HepG2 (cell line): Measurements from ENCODE around the gene SKA2. TPM values are rescaled to one million over a fixed set of nuclear protein-coding genes. Genes with fewer than 3 reads are reported as not detected.

Experiments used
- ATAC-seq: fragments of 200-7000 bp; cut with Tn5 transposase; 3 replicates; pipeline ENCODE4 v1.9.1; 2020; ENCODE audit warnings: mild to moderate bottlenecking, moderate library complexity
- BruUV-seq: library from RNA; stranded (reverse); fragments of 400-500 nt; replicated peaks from 2 replicates; lab custom pipeline; 2021; lab: Mats Ljungman, UMichigan
- CTCF ChIA-PET: fragments of 300-600 bp; formaldehyde crosslinking; extraction: SDS; loops from one replicate; lab custom pipeline; 2021; ENCODE audit warnings: low total read pairs, inconsistent platforms, low intra/inter-chr PET ratio; lab: Yijun Ruan, JAX
- POLR2A ChIA-PET: fragments of 350-600 bp; sonication (Branson Sonifier 250); formaldehyde crosslinking; loops from one replicate; lab custom pipeline; 2020; ENCODE audit warnings: antibody characterized with exemption, inconsistent platforms; lab: Yijun Ruan, JAX
- DNase-seq: peaks from one replicate; pipeline ENCODE4 v3.0.0-alpha.2; 2015; ENCODE audit warnings: low spot score
- FAIRE-seq: peaks from 3 replicates; lab custom pipeline; 2011; peaks lifted over from hg19 to GRCh38; lab: Jason Lieb, UNC
- H2AFZ ChIP-seq: one replicate; pipeline ENCODE4 v1.6.1; 2011; ENCODE audit warnings: low read length, inconsistent platforms
- H3K27ac ChIP-seq: fragments of 300-600 bp; 3 replicates; pipeline ENCODE4 v1.8.0; 2011; ENCODE audit warnings: mixed run types, mild to moderate bottlenecking, mixed read lengths, low read length, inconsistent platforms; ENCODE audit not compliant: insufficient read depth; ENCODE audit errors: extremely low read length
- H3K27me3 ChIP-seq, 2 experiments: fragments of 200-600 bp in 1 of 2; 2 replicates in 1 of 2; 3 replicates in 1 of 2; pipeline versions ENCODE4 v1.6.0 to v1.8.0; 2011; ENCODE audit warnings: low read length in 2 of 2, mild to moderate bottlenecking in 2 of 2, moderate library complexity in 2 of 2, inconsistent platforms in 1 of 2; ENCODE audit not compliant: insufficient read depth in 2 of 2, control insufficient read depth in 1 of 2
- H3K36me3 ChIP-seq, 2 experiments: fragments of 200-600 bp in 1 of 2; replicated peaks in 1 of 2; 2 replicates in 1 of 2; 3 replicates in 1 of 2; pipeline versions ENCODE4 v1.5.1 to v1.8.0; 2011; ENCODE audit warnings: low read length in 2 of 2, inconsistent platforms in 1 of 2; ENCODE audit not compliant: insufficient read depth in 2 of 2, control insufficient read depth in 1 of 2
- H3K4me1 ChIP-seq: 2 replicates; pipeline ENCODE4 v1.5.1; 2012; ENCODE audit warnings: low read length, inconsistent platforms; ENCODE audit not compliant: insufficient read depth
- H3K4me2 ChIP-seq: 2 replicates; pipeline ENCODE4 v1.6.0; 2011; ENCODE audit warnings: low read depth, low read length, inconsistent platforms
- H3K4me3 ChIP-seq, 3 experiments: fragments of 200-600 bp in 1 of 3; sonication (generic), shearing (Covaris generic) in 1 of 3; replicated peaks in 1 of 3; 2 replicates each; pipeline ENCODE4 v1.5.1; 2011 to 2016; ENCODE audit warnings: low read length in 3 of 3, inconsistent platforms in 2 of 3, low read depth in 2 of 3, mild to moderate bottlenecking in 2 of 3, control low read depth in 1 of 3, mixed read lengths in 1 of 3; ENCODE audit not compliant: insufficient read depth in 1 of 3
- H3K79me2 ChIP-seq: one replicate; pipeline ENCODE4 v1.6.1; 2011; ENCODE audit warnings: low read length, inconsistent platforms; ENCODE audit not compliant: insufficient read depth
- H3K9ac ChIP-seq: 2 replicates; pipeline ENCODE4 v1.6.0; 2011; ENCODE audit warnings: mild to moderate bottlenecking, low read depth, low read length, inconsistent platforms; ENCODE audit not compliant: insufficient read depth
- H3K9me3 ChIP-seq: 2 replicates; pipeline ENCODE4 v1.5.1; 2012; ENCODE audit warnings: mild to moderate bottlenecking, low read length
- H4K20me1 ChIP-seq: 2 replicates; pipeline ENCODE4 v1.6.0; 2011; ENCODE audit warnings: inconsistent platforms, mild to moderate bottlenecking, low read length, moderate library complexity; ENCODE audit not compliant: insufficient read depth
- ATF7 ChIP-seq, 2 experiments: fragments of 450-650 bp in 1 of 2; sonication (generic) in 1 of 2; formaldehyde crosslinking in 1 of 2; IDR thresholded peaks; 2 replicates each; pipeline versions ENCODE4 v1.4.0 to v1.6.1; 2016 to 2020; ENCODE audit warnings: antibody characterized with exemption in 1 of 2, mild to moderate bottlenecking in 1 of 2, missing genetic modification reagents in 1 of 2
- CSRNP2 ChIP-seq: sonication (generic); formaldehyde crosslinking; conservative IDR thresholded peaks from 2 replicates; pipeline ENCODE4 v1.8.0; 2022; ENCODE audit warnings: low read depth, missing genetic modification reagents
- E2F2 ChIP-seq: sonication (generic); formaldehyde crosslinking; IDR thresholded peaks from 2 replicates; pipeline ENCODE4 v1.4.0; 2020; ENCODE audit warnings: missing genetic modification reagents, borderline replicate concordance
- ELF1 ChIP-seq: sonication (generic); formaldehyde crosslinking; IDR thresholded peaks from 2 replicates; pipeline ENCODE4 v1.4.0; 2020; ENCODE audit warnings: missing genetic modification reagents
- TEAD2 ChIP-seq: sonication (generic); formaldehyde crosslinking; IDR thresholded peaks from 2 replicates; pipeline ENCODE4 v1.9.0; 2021; ENCODE audit warnings: missing genetic modification reagents
- ZBTB39 ChIP-seq: sonication (generic); formaldehyde crosslinking; IDR thresholded peaks from 2 replicates; pipeline ENCODE4 v1.5.0; 2020; ENCODE audit warnings: missing genetic modification reagents
- ZC3H4 ChIP-seq: sonication (generic); formaldehyde crosslinking; IDR thresholded peaks from 2 replicates; pipeline ENCODE4 v1.4.0; 2020; ENCODE audit warnings: missing genetic modification reagents, borderline replicate concordance
- ZFP62 ChIP-seq: sonication (generic); formaldehyde crosslinking; IDR thresholded peaks from 2 replicates; pipeline ENCODE4 v1.4.0; 2020; ENCODE audit warnings: missing genetic modification reagents
- ZIK1 ChIP-seq: sonication (generic); formaldehyde crosslinking; IDR thresholded peaks from 2 replicates; pipeline ENCODE4 v1.5.0; 2020; ENCODE audit warnings: mild to moderate bottlenecking, low read depth, missing genetic modification reagents, borderline replicate concordance
- ZNF3 ChIP-seq: IDR thresholded peaks from 2 replicates; pipeline ENCODE4 v1.7.0; 2017; ENCODE audit warnings: inconsistent platforms
- ZNF441 ChIP-seq: sonication (generic); formaldehyde crosslinking; IDR thresholded peaks from 2 replicates; pipeline ENCODE4 v1.7.0; 2021; ENCODE audit warnings: missing genetic modification reagents, borderline replicate concordance
- WGBS: methylation state at CpG from one replicate; pipeline ENCODE4 v1.1.6; 2017; ENCODE audit warnings: low lambda C conversion rate; 5-methylcytosine and 5-hydroxymethylcytosine counted together
- in situ Hi-C: cut with HindIII; loops from 2 replicates; pipeline ENCODE4 v1.10.0; 2017; ENCODE audit warnings: low pct_unique_long_range_greater_than_20kb; ENCODE audit not compliant: extremely low pct_ligation_motif_present
- intact Hi-C: fragments of 100-400 bp; cut with micrococcal nuclease; formaldehyde crosslinking; loops from one replicate; pipeline ENCODE4 v1.10.0; 2022; ENCODE audit not compliant: unreplicated experiment
- polyA plus RNA-seq, 8 experiments: library from polyadenylated mRNA; depleted of rRNA in 3 of 8; stranded (reverse) in 7 of 8; unstranded in 1 of 8; fragments of >200 nt; fragmentation: Illumina TruSeq in 4 of 8; extraction: Trizol in 4 of 8; gene quantifications; 2 replicates each; pipeline versions ENCODE4 v1.2.1 to v1.2.3, GENCODE V29; 2011 to 2016; ENCODE audit warnings: low read depth in 4 of 8, missing spikeins in 1 of 8, mixed read lengths in 1 of 8; ENCODE audit not compliant: insufficient read depth in 1 of 8
- total RNA-seq, 5 experiments: library from RNA; depleted of rRNA; stranded (reverse); fragments of >200 nt; fragmentation: Illumina TruSeq; extraction: Trizol; gene quantifications; 2 replicates each; pipeline ENCODE4 v1.2.3, GENCODE V29; 2016; ENCODE audit warnings: low read depth in 1 of 5

The SKA2 gene
- total and polyA plus RNA-seq, 2 of the 13 experiments (the other 11 are each of a cell fraction or from before 2014, with no cell fraction given) = 18.6 to 91.8 TPM

- 0 out of 2 replicates have a peak, but pooled peaks have one; percentile 42 for TF ChIP-seq ZNF441 (CRISPR knock-in tag)
- no peak for TF ChIP-seq ATF7 (IDR thresholded peaks at IDR 0.05)
- TF ChIP-seq ATF7 (CRISPR knock-in tag; IDR thresholded peaks at IDR 0.05) = 0 out of 2 replicates have a peak, but pooled peaks have one; percentile 16
- TF ChIP-seq ELF1 (CRISPR knock-in tag) = no peak
- no peak for TF ChIP-seq TEAD2 (CRISPR knock-in tag)
- TF ChIP-seq ZFP62 (CRISPR knock-in tag) = no peak
- TF ChIP-seq, all 625 proteins: peak for 32
Measured at GRCh38 chr17:59105852-59106462, 49.0 kb downstream of the SKA2 start (continued).

- no TSS peak for BruUV-seq
- Histone ChIP-seq H3K27ac (no peak overlapping the region), H4K20me1 (no peaks in the 10 kb centered on the region), H3K4me1 (peaks cover 19% of the 10 kb centered on the region), H3K27me3 (no peaks in the 10 kb centered on the region; a peak in 1 of 5 replicates), H3K4me2 (no peak overlapping the region), H3K9ac (no peak overlapping the region), H3K79me2 (peaks cover 30% of the 10 kb centered on the region), H3K9me3 (no peaks in the 10 kb centered on the region), H3K4me3 (no peak overlapping the region), H3K36me3 (peaks cover 0 to 18% of the 10 kb centered on the region in 2 experiments; a peak in 2 of 5 replicates), H2AFZ (no peak overlapping the region)
- CTCF ChIA-PET = no interaction called here
- POLR2A ChIA-PET = no interaction called here
- whole genome bisulfite sequencing = 100% methylated on average over 1 of the region's 1 CpG
- in situ Hi-C loops (no loop called here), intact Hi-C loops (no loop called here)
- DNase-seq = no peak
- no peak for ATAC-seq
- FAIRE-seq = no peak
- TF ChIP-seq E2F2 (no peak), ZIK1 (no peak), CSRNP2 (CRISPR knock-in tag) (no peak), ZNF3 (CRISPR knock-in tag) (no peak), ZBTB39 (CRISPR knock-in tag) (no peak), ZC3H4 (CRISPR knock-in tag) (no peak)
Measured at GRCh38 chr17:59101178-59101577, 53.8 kb downstream of the SKA2 start.
